Fibroblast of mammary gland (primary cell): ENCODE measurements around the gene PRR16.

Experiments
- DNase-seq: peaks from one replicate; pipeline ENCODE4 v3.0.0-alpha.2; 2010; ENCODE audit warnings: low read depth
- H3K4me3 ChIP-seq: 2 replicates; pipeline ENCODE4 v1.5.1; 2011; ENCODE audit warnings: low read depth, mild to moderate bottlenecking, low read length, moderate library complexity; ENCODE audit not compliant: control insufficient read depth
- TF ChIP-seq, protein P1 (sequence below): conservative IDR thresholded peaks from 2 replicates; pipeline ENCODE4 v1.5.1; 2011; ENCODE audit warnings: low read depth, low read length, inconsistent platforms; ENCODE audit not compliant: control insufficient read depth, insufficient read depth

The PRR16 gene

GRCh38 chr5:120546922-120547321 is 82.8 kb downstream of the PRR16 start:
- H3K4me3 ChIP-seq: no peak overlapping the region
- TF ChIP-seq, protein P1, sequence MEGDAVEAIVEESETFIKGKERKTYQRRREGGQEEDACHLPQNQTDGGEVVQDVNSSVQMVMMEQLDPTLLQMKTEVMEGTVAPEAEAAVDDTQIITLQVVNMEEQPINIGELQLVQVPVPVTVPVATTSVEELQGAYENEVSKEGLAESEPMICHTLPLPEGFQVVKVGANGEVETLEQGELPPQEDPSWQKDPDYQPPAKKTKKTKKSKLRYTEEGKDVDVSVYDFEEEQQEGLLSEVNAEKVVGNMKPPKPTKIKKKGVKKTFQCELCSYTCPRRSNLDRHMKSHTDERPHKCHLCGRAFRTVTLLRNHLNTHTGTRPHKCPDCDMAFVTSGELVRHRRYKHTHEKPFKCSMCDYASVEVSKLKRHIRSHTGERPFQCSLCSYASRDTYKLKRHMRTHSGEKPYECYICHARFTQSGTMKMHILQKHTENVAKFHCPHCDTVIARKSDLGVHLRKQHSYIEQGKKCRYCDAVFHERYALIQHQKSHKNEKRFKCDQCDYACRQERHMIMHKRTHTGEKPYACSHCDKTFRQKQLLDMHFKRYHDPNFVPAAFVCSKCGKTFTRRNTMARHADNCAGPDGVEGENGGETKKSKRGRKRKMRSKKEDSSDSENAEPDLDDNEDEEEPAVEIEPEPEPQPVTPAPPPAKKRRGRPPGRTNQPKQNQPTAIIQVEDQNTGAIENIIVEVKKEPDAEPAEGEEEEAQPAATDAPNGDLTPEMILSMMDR: no peak
- no peak for DNase-seq

- peak; percentile 68 for DNase-seq
- TF ChIP-seq, protein P1: no peak
- H3K4me3 ChIP-seq: no peak overlapping the region
Observed at GRCh38 chr5:120550358-120550757, 86.3 kb downstream of the PRR16 start.

GRCh38 chr5:120552638-120553037 is 88.5 kb downstream of the PRR16 start:
- TF ChIP-seq, protein P1: no peak
- peak; percentile 52 for DNase-seq
- H3K4me3 ChIP-seq: no peak overlapping the region

DNA sequence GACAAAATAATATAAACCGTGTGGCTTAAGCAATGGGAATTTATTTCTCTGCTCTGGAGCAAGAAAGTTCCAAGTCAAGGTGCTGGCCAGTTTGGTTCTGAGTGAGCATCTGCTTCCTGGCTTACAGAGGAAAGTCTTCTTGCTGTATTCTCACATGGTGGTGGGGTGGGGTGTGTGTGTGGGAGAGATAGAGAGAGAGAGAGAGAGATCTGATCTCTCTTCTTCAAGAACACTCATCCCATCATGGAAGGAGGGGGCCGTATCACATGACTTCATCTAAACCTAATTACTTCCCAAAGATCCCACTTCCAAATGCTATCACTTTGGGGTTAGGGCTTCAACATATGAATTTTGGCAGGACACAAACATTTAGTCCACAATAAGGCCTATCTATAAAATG is 91.2 kb downstream of the PRR16 start:
- TF ChIP-seq, protein P1: no peak
- DNase-seq: no peak
- H3K4me3 ChIP-seq: no peak overlapping the region

- H3K4me3 ChIP-seq: no peak overlapping the region
- DNase-seq: peak; percentile 14
- TF ChIP-seq, protein P1: no peak
Observed at GRCh38 chr5:120564013-120564412, 99.9 kb downstream of the PRR16 start.

DNA sequence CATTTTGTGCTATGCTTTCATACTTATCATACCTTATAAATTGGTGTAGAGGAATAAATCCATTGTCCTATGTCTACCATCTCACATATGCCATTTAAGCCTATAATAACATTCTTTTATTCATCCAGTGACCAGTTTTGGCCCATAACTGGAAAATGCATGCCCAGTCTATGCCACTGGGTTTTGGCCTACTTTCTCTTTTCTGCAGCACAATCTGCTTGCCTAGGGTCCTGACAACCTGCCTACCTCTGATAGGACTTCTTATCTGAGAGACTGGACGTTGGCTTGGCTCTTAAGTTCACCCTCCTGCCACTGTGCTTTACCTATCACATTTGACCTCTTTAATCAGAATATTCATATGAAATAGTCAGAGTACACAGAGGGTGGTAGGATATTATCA is 103.0 kb downstream of the PRR16 start:
- no peak for DNase-seq
- no peak overlapping the region for H3K4me3 ChIP-seq
- TF ChIP-seq, protein P1: no peak

DNA sequence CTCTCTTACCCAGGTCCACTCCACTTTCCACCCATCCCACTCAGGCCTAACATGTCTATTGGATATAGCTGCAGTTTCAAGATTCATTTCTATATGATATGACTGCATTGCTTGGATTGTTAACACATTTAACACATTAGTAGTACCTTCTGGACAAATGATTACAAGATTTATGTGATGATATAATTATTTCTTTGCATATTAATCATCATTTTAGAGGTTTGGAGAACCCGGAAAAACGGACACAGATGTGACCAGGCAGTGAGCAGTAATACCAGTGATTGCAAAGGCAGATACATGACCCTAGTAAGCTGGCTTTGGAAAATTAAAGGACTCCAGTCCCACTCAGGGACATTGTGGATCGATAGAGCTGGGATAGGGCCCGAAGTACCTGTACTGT is 103.8 kb downstream of the PRR16 start:
- TF ChIP-seq, protein P1: no peak
- peak; percentile 54 for DNase-seq
- H3K4me3 ChIP-seq: no peak overlapping the region
